Measurements from ENCODE around the gene NCBP2.

GRCh38 chr3:196989721-196990262, 47.5 kb upstream of the NCBP2 start:
- no peak for TF ChIP-seq CTCF (IDR thresholded peaks at IDR 0.05)
- no peak for TF ChIP-seq POLR2A (IDR thresholded peaks at IDR 0.05)
